GM23248 (cell line): ENCODE data around the gene SALL4.

Experiments used
- EZH2 ChIP-seq: fragments of 200-600 bp; sonication (generic); IDR thresholded peaks from 2 replicates; pipeline ENCODE4 v1.6.1; 2018; ENCODE audit warnings: antibody characterized with exemption, mild to moderate bottlenecking; ENCODE audit not compliant: insufficient read depth, poor library complexity, severe bottlenecking
- EZH2phosphoT487 ChIP-seq: fragments of 200-600 bp; sonication (generic); IDR thresholded peaks from 2 replicates; pipeline ENCODE4 v1.6.1; 2018; ENCODE audit warnings: antibody characterized with exemption, moderate library complexity, mild to moderate bottlenecking, low read depth; ENCODE audit not compliant: insufficient read depth

DNA sequence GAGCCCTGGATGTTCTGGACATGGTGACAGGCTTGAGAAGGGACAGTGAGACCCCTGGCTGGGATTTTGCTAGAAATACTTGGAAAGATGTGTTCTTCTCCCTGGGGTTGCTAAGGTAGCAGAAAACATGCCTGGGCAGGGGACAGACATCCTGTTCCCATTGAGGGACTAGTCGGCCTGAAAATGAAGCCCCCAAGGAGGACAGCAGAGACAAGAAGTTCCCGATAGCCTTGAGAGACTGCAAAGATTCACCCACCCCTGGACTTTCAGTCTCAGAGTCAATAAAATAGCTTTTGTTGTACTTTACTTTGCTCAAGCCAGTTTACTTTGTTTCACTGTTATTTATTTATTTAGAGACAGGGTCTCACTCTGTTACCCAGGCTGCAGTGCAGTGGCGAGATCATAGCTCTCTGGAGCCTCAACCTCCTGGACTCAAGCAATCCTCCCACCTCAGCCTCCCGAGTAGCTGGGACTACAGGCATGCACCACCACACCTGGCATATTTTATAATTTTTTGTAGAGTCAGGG lies 62.5 kb downstream of the SALL4 start:
- TF ChIP-seq EZH2 (no peak), EZH2phosphoT487 (no peak)
